NCI-H2107 (cell line): Measurements from ENCODE around the gene PRCD.
"Not testable (repeated sequence)": the region's sequence is repeated elsewhere in the genome, so short reads cannot be mapped to it uniquely, and the experiment has no call there.

Experiments used
- DNase-seq: peaks from one replicate; lab custom pipeline; 2025; lab: John Stamatoyannopoulos, UW

PRCD gene

GRCh38 chr17:76527430-76528111, 12.3 kb upstream of the PRCD start:
- DNase-seq, result no peak

DNA sequence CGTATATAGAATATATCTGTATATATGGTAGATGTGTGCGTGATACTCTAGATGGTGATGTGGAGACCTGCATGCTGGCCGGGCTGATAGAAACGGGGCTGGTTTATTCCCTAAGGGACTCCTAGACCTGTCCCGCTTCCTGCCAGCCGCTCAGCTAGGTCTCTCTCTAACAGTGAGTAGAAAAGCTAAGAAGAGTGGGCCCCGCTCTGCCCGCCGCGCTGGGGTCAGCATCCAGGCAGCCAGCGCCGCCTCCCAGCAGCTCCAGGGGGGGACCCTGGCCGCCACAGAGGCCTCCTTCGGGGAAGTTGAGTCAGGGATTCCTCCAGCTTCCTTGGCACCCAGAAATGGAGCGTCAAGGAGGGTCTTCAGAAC, 11.7 kb upstream of the PRCD start:
- DNase-seq, result no peak

DNA sequence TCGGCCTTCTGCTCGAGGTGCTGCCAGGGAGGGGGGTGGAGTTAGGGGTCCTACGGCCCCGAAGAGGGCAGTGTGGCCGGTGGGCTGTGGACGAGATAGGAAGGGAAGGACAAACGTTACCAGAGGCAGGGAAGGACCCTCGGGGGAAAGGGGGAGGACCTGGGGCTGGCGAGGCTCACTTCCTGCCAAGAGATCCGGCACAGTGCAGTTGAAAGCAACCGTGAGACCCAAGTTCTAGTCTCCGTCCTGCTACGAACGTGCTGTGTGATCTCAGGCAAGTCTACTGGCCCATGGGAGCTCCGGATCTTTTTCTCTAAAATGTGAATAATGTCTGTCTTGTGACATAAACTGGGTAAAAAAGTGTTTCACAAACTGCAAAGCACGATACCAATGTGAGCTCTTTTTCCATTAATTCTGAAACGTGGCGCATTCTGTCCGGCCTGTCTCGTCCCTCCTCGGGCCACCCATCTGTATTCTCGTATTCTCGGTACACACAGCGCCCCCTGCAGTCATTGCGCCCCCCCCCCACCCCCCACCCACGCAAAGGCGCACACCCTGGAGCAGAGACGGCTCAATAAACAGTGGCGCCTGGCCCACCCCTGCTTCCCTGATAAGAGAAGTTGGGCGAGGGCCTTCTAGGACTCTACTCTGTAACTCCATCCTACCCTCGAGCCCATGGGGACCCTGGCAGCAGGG, 11.2 kb upstream of the PRCD start:
- DNase-seq, result no peak

- DNase-seq, result no peak
Measured at GRCh38 chr17:76529224-76530094, 10.4 kb upstream of the PRCD start.

GRCh38 chr17:76530095-76530723, 9.6 kb upstream of the PRCD start:
- no peak for DNase-seq

- DNase-seq, result no peak
Measured at GRCh38 chr17:76530811-76531485, 8.9 kb upstream of the PRCD start.

GRCh38 chr17:76531486-76532038, 8.3 kb upstream of the PRCD start:
- no peak for DNase-seq

- no peak for DNase-seq
Measured at GRCh38 chr17:76532072-76532651, 7.7 kb upstream of the PRCD start.

DNA sequence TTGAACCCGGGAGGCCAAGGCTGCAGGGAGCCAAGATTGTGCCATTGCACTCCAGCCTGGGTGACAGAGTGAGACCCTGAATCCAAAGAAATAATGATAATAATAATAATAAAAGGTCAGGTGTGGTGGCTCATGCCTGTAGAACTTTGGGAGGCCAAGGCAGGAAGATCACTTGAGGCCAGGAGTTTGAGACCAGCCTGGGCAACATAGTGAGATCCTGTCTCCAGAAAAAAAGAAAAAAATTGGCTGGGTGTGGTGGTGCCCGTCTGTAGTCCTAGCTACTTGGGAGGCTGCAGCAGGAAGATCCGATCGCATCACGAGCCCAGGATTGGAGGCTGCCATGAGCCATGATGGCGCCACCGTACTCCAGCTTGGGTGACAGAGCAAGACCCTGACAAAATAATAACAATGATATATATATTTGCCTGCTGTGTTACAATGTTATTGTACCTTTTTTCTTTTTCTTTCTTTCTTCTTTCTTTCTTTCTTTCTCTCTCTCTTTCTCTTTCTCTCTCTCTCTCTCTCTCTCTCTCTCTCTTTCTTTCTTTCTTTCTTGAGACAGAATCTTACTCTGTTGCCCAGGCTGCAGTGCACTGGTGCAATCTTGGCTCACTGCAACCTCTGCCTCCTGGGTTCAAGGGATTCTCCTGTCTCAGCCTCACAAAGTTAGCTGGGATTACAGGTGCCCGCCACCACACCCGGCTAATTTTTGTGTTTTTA, 6.0 kb upstream of the PRCD start:
- not testable (repeated sequence) for DNase-seq

DNA sequence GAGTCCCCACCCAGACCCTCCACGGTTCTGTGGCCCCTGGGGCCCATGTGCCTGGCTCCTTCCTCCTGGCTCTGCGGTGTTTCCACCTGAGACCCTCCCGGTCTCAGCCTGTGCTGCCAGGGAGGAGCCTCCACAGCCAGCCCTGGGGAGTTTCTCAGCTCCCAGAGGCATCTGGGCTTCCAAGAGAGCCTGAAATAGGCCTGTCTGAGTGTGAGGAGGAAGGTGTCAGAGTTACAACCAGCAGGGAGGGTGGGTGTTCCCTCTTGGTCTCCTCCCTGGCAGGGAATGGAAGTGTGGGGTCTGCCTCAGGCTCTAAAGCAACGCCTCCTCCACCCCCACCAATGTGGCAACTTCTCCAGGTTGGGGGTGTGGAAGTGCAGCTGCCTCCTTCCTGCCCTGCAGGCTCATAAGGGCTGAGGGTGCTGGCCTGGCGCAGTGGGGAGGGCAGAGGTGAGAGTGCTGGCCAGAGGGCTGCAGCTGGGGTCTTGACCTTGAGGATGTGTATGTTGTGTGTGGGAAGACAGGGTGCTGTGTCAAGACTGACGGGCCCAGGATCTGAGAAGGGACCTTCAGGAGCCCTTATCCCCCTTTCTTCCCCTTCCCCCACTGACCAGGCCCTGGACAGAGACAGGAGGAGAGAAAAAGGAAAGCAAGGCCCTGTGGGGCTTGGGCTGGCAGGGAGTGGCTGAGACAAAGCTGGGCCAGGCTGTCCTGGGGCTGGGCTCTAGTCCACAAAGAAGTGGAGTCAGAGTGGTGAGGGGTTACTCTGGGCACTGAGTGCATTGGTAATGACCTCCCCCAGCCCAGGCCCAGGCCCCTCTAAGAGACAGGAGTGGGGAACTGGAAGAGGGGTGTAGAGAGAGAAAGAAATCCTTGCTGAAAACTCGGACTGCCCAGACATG, 4.8 kb upstream of the PRCD start:
- no peak for DNase-seq

- no peak for DNase-seq
Measured at GRCh38 chr17:76535788-76536510, 3.9 kb upstream of the PRCD start.

GRCh38 chr17:76536511-76537287, 3.1 kb upstream of the PRCD start:
- no peak for DNase-seq

DNA sequence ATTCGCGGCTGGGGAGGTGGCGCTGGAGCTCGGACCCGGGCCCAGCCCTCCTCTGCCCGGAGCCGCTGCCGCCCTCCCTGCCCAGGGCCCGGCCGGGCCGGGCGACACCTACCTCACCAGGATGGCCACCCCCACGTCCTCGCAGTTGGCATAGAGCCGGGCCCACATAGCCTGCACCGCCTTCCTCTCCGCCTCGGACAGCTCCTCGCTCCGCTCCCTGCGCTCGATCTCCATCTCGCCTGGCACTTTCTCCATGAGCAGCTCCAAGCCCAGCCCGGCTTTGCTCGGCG, 2.6 kb upstream of the PRCD start:
- DNase-seq, result no peak

- DNase-seq, result no peak
Measured at GRCh38 chr17:76537578-76538280, 2.1 kb upstream of the PRCD start, which contains the start of gene CYGB. CYGB (minus strand) TSS chr17:76537709; CDS start chr17:76537542, 167 bp downstream.

DNA sequence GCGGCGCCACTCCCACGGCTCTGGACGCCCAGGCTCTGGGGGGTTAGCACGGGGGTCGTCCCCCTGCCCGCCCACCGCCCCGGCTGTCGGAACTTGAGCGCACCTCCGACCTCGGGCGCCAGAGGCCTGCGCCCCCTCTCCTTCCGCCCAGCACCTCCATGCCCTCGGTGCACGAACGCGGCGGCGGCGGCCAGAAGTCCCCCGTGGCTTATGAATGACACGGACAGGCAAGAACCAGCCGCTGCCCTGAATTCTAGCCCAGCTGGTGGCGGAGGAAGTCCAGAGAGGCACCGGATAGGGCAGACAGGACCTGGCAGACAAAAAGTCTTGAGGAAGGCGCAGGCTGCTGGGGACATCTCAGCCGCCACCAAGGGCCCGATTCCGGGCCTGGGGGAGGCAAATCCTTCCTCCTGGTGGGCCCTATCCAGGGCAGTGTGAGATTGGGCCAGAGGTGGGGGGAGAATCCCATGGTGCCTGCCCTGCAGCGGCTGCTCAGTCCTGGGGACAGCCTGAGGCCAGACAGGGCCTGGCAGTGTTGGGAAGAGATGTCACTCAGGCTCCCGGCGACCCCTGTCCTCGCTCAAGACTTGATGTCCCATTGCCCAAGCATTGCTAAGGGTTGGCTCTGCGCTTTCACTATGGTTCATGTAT, 1.4 kb upstream of the PRCD start:
- DNase-seq, result no peak

GRCh38 chr17:76538941-76539570, 788 bp upstream of the PRCD start:
- DNase-seq, result no peak
